Karpas-422 (cell line): Measurements from ENCODE around the gene MTHFD1L. TPM values are rescaled to one million over a fixed set of nuclear protein-coding genes. Genes with fewer than 3 reads are reported as not detected.

Source experiments
- DNase-seq: peaks from one replicate; pipeline ENCODE4 v3.0.0-alpha.2; 2015
- H2AFZ ChIP-seq: fragments of 200-600 bp; sonication (generic); 2 replicates; pipeline ENCODE4 v1.6.1; 2014; ENCODE audit warnings: antibody characterized with exemption, low read length, mixed read lengths
- H3K27ac ChIP-seq: fragments of 200-600 bp; sonication (generic); 2 replicates; pipeline ENCODE4 v1.5.1; 2014; ENCODE audit warnings: mild to moderate bottlenecking, low read length, moderate library complexity
- H3K27me3 ChIP-seq: fragments of 200-600 bp; sonication (generic); 2 replicates; pipeline ENCODE4 v1.6.1; 2014; ENCODE audit warnings: low read length, mixed read lengths
- H3K36me3 ChIP-seq: fragments of 200-600 bp; sonication (generic); 2 replicates; pipeline ENCODE4 v1.6.1; 2014; ENCODE audit warnings: low read length, mixed read lengths; ENCODE audit not compliant: insufficient read depth
- H3K4me1 ChIP-seq: fragments of 200-600 bp; sonication (generic); 2 replicates; pipeline ENCODE4 v1.6.1; 2014; ENCODE audit warnings: mild to moderate bottlenecking, low read length, mixed read lengths
- H3K4me2 ChIP-seq: fragments of 200-600 bp; sonication (generic); 2 replicates; pipeline ENCODE4 v1.6.1; 2014; ENCODE audit warnings: low read length, low read depth, mild to moderate bottlenecking; ENCODE audit not compliant: poor library complexity, severe bottlenecking
- H3K4me3 ChIP-seq: fragments of 200-600 bp; sonication (generic); 2 replicates; pipeline ENCODE4 v1.5.1; 2014; ENCODE audit warnings: mild to moderate bottlenecking, antibody characterized with exemption, low read length, mixed read lengths
- H3K79me2 ChIP-seq: fragments of 200-600 bp; sonication (generic); 2 replicates; pipeline ENCODE4 v1.6.1; 2014; ENCODE audit warnings: mild to moderate bottlenecking, low read length, mixed read lengths
- H3K9ac ChIP-seq: fragments of 200-600 bp; sonication (generic); 2 replicates; pipeline ENCODE4 v1.6.0; 2014; ENCODE audit warnings: low read length
- H3K9me2 ChIP-seq: fragments of 200-600 bp; sonication (generic), shearing (Covaris generic); replicated peaks from 2 replicates; pipeline ENCODE4 v1.6.0; 2014; ENCODE audit warnings: mild to moderate bottlenecking, low read length, moderate library complexity; ENCODE audit not compliant: insufficient read depth
- H3K9me3 ChIP-seq: fragments of 300-700, 200-600 bp; sonication (generic); 2 replicates; pipeline ENCODE4 v1.6.1; 2014; ENCODE audit warnings: low read length, mixed read lengths
- H4K20me1 ChIP-seq: fragments of 200-600 bp; sonication (generic); 2 replicates; pipeline ENCODE4 v1.6.1; 2014; ENCODE audit warnings: mild to moderate bottlenecking, antibody characterized with exemption, low read length, low read depth; ENCODE audit not compliant: insufficient read depth
- total RNA-seq: library from RNA; depleted of rRNA; stranded (reverse); fragments of >200 nt; shearing (Covaris generic); gene quantifications from 2 replicates; pipeline ENCODE4 v1.2.3, GENCODE V29; 2014; ENCODE audit warnings: low replicate concordance

MTHFD1L gene
- total RNA-seq, 1 experiment from 2014 or later: 60.7 TPM

- Histone ChIP-seq H3K36me3 (peaks cover 2% of the 10 kb centered on the region; the same call in 1 of the 2 replicates), H3K27me3 (no peaks in the 10 kb centered on the region), H3K9me3 (no peaks in the 10 kb centered on the region), H3K79me2 (no peaks in the 10 kb centered on the region), H3K9me2 (no peaks in the 10 kb centered on the region), H2AFZ (no peak overlapping the region), H4K20me1 (no peaks in the 10 kb centered on the region), H3K27ac (no peak overlapping the region), H3K9ac (no peak overlapping the region), H3K4me3 (no peak overlapping the region), H3K4me2 (no peak overlapping the region), H3K4me1 (no peaks in the 10 kb centered on the region)
- DNase-seq: no peak
These were observed 236.6 kb downstream of the MTHFD1L start for GRCh38 chr6:151101816-151102694.

- Histone ChIP-seq H3K4me2 (no peak overlapping the region), H4K20me1 (no peaks in the 10 kb centered on the region), H3K4me1 (no peaks in the 10 kb centered on the region), H3K79me2 (no peaks in the 10 kb centered on the region), H3K27me3 (no peaks in the 10 kb centered on the region), H3K36me3 (no peaks in the 10 kb centered on the region), H3K9me3 (no peaks in the 10 kb centered on the region), H2AFZ (no peak overlapping the region), H3K9me2 (no peaks in the 10 kb centered on the region), H3K9ac (no peak overlapping the region), H3K4me3 (no peak overlapping the region), H3K27ac (no peak overlapping the region)
- DNase-seq: no peak
These were observed 237.8 kb downstream of the MTHFD1L start for GRCh38 chr6:151103266-151103665.

- Histone ChIP-seq H3K9me3 (no peaks in the 10 kb centered on the region), H4K20me1 (no peaks in the 10 kb centered on the region), H2AFZ (no peak overlapping the region), H3K79me2 (no peaks in the 10 kb centered on the region), H3K9me2 (no peaks in the 10 kb centered on the region), H3K27me3 (no peaks in the 10 kb centered on the region), H3K27ac (no peak overlapping the region), H3K4me3 (no peak overlapping the region), H3K36me3 (no peaks in the 10 kb centered on the region), H3K4me2 (no peak overlapping the region), H3K4me1 (no peaks in the 10 kb centered on the region), H3K9ac (no peak overlapping the region)
- DNase-seq: no peak
These were observed 242.5 kb downstream of the MTHFD1L start for GRCh38 chr6:151107897-151108427.

GRCh38 chr6:151108548-151108947 is 243.0 kb downstream of the MTHFD1L start:
- no peak overlapping the region for H3K4me2 ChIP-seq
- H4K20me1 ChIP-seq: no peaks in the 10 kb centered on the region

GRCh38 chr6:151109361-151109760 is 243.9 kb downstream of the MTHFD1L start:
- Histone ChIP-seq H3K4me3 (no peak overlapping the region), H3K36me3 (no peaks in the 10 kb centered on the region), H4K20me1 (no peaks in the 10 kb centered on the region), H3K9me3 (no peaks in the 10 kb centered on the region), H2AFZ (no peak overlapping the region), H3K27me3 (no peaks in the 10 kb centered on the region), H3K79me2 (no peaks in the 10 kb centered on the region), H3K9ac (no peak overlapping the region), H3K4me1 (no peaks in the 10 kb centered on the region), H3K4me2 (no peak overlapping the region), H3K9me2 (no peaks in the 10 kb centered on the region), H3K27ac (no peak overlapping the region)
- DNase-seq: no peak

More at GRCh38 chr6:151108548-151108947, 243.0 kb downstream of the MTHFD1L start:
- no peak overlapping the region for H3K9ac ChIP-seq
- no peaks in the 10 kb centered on the region for H3K9me2 ChIP-seq
- no peaks in the 10 kb centered on the region for H3K79me2 ChIP-seq
- no peak overlapping the region for H2AFZ ChIP-seq
- H3K4me3 ChIP-seq: no peak overlapping the region
- H3K36me3 ChIP-seq: no peaks in the 10 kb centered on the region
- no peak for DNase-seq
- H3K4me1 ChIP-seq: no peaks in the 10 kb centered on the region
- H3K9me3 ChIP-seq: no peaks in the 10 kb centered on the region
- H3K27ac ChIP-seq: no peak overlapping the region
- H3K27me3 ChIP-seq: no peaks in the 10 kb centered on the region

- Histone ChIP-seq H4K20me1 (no peaks in the 10 kb centered on the region), H2AFZ (no peak overlapping the region), H3K36me3 (no peaks in the 10 kb centered on the region), H3K79me2 (no peaks in the 10 kb centered on the region), H3K9me2 (no peaks in the 10 kb centered on the region), H3K27ac (no peak overlapping the region), H3K4me2 (no peak overlapping the region), H3K9ac (no peak overlapping the region), H3K4me3 (no peak overlapping the region), H3K9me3 (no peaks in the 10 kb centered on the region), H3K4me1 (no peaks in the 10 kb centered on the region), H3K27me3 (no peaks in the 10 kb centered on the region)
- DNase-seq: no peak
These were observed 244.5 kb downstream of the MTHFD1L start for GRCh38 chr6:151109869-151110575.

- Histone ChIP-seq H3K9ac (no peak overlapping the region), H3K9me2 (no peaks in the 10 kb centered on the region), H3K9me3 (no peaks in the 10 kb centered on the region), H3K79me2 (no peaks in the 10 kb centered on the region), H3K4me3 (no peak overlapping the region), H3K36me3 (no peaks in the 10 kb centered on the region), H4K20me1 (no peaks in the 10 kb centered on the region), H2AFZ (no peak overlapping the region), H3K27ac (no peak overlapping the region), H3K4me1 (no peaks in the 10 kb centered on the region), H3K27me3 (no peaks in the 10 kb centered on the region), H3K4me2 (no peak overlapping the region)
- no peak for DNase-seq
These were observed 245.0 kb downstream of the MTHFD1L start for GRCh38 chr6:151110576-151110905.

- H3K9me3 ChIP-seq: no peaks in the 10 kb centered on the region
- H3K9me2 ChIP-seq: no peaks in the 10 kb centered on the region
- no peak overlapping the region for H3K4me3 ChIP-seq
- H3K27ac ChIP-seq: no peak overlapping the region
- no peaks in the 10 kb centered on the region for H3K36me3 ChIP-seq
- no peaks in the 10 kb centered on the region for H4K20me1 ChIP-seq
- no peak overlapping the region for H3K9ac ChIP-seq
- H3K27me3 ChIP-seq: no peaks in the 10 kb centered on the region
- no peak for DNase-seq
- no peak overlapping the region for H3K4me2 ChIP-seq
- H3K4me1 ChIP-seq: no peaks in the 10 kb centered on the region
- no peaks in the 10 kb centered on the region for H3K79me2 ChIP-seq
- H2AFZ ChIP-seq: no peak overlapping the region
These were observed 246.2 kb downstream of the MTHFD1L start for GRCh38 chr6:151111670-151112069.
